ENCODE results near the gene ZNF431. TPM values are rescaled to one million over a fixed set of nuclear protein-coding genes. Genes with fewer than 3 reads are reported as not detected.

ZNF431 gene
- total and polyA plus RNA-seq, 2 of the 4 experiments (the other 2 are of a cell fraction): 4.3 to 4.5 TPM

GRCh38 chr19:21233691-21234090 is 91.9 kb downstream of the ZNF431 start:
- Histone ChIP-seq H3K9me3 (ENCODE audit: control insufficient read depth, insufficient read depth, low read length) (peaks cover 10% of the 10 kb centered on the region), H2BK15ac (ENCODE audit: low read depth, low read length) (no peak overlapping the region), H2BK120ac (ENCODE audit: low read depth, low read length) (no peak overlapping the region), H3K4me1 (ENCODE audit: control insufficient read depth, insufficient read depth, low read length) (no peaks in the 10 kb centered on the region), H3K4me3 (ENCODE audit: insufficient read depth, low read depth, low read length) (no peak overlapping the region), H2AK5ac (ENCODE audit: low read depth, low read length) (no peak overlapping the region), H4K5ac (ENCODE audit: low read depth, low read length) (no peak overlapping the region), H3K4ac (ENCODE audit: low read depth, low read length) (no peak overlapping the region), H3K23ac (ENCODE audit: low read depth, low read length) (no peak overlapping the region), H3K18ac (ENCODE audit: low read depth, low read length) (no peak overlapping the region), H3K14ac (replicated peaks; ENCODE audit: low read depth, low read length) (no peak overlapping the region), H3K56ac (ENCODE audit: extremely low read depth, insufficient read depth, low read length) (no peak overlapping the region), H2BK5ac (ENCODE audit: low read depth, low read length, poor library complexity, severe bottlenecking) (no peak overlapping the region), H2BK20ac (ENCODE audit: low read depth, low read length) (no peak overlapping the region), H3K9me1 (ENCODE audit: insufficient read depth, low read length) (no peaks in the 10 kb centered on the region), H4K91ac (ENCODE audit: insufficient read depth, low read depth, low read length) (no peak overlapping the region), H4K8ac (ENCODE audit: low read depth in 2 of 2, low read length in 2 of 2) (no peak overlapping the region), H3K27me3 (ENCODE audit: control insufficient read depth, insufficient read depth, low read length) (no peaks in the 10 kb centered on the region), H3K36me3 (ENCODE audit: control insufficient read depth, insufficient read depth, low read length) (no peaks in the 10 kb centered on the region), H2AFZ (replicated peaks; ENCODE audit: low read length, poor library complexity) (no peak overlapping the region), H3K79me1 (ENCODE audit: low read depth in 1 of 2, low read length in 2 of 2) (no peaks in the 10 kb centered on the region), H3K4me2 (ENCODE audit: low read depth, low read length) (no peak overlapping the region), H3K27ac (ENCODE audit: insufficient read depth, low read length) (no peak overlapping the region), H4K20me1 (ENCODE audit: insufficient read depth, low read length) (no peaks in the 10 kb centered on the region), H2AK9ac (replicated peaks; ENCODE audit: low read depth, low read length, poor library complexity) (no peak overlapping the region), H3K9ac (ENCODE audit: low read depth, low read length) (no peak overlapping the region)
- WGBS, 2 experiments (ENCODE audit: extremely low coverage in 2 of 2, insufficient read length in 1 of 2): no CpG with 5 or more reads among the region's 2 CpGs
- DNase-seq: no peak
- ChIA-PET POLR2A (ENCODE audit: unreplicated experiment) (no interaction called here), CTCF (no interaction called here)
- no TSS peak for BruUV-seq (replicated peaks)
- in situ Hi-C loops (cut with MboI; ENCODE audit: low sequenced_read_pairs) (no loop called here), dilution Hi-C loops (cut with HindIII; ENCODE audit: low sequenced_read_pairs, unreplicated experiment) (no loop called here), intact Hi-C loops (cut with micrococcal nuclease) (no loop called here)
- ATAC-seq (ENCODE audit: low read depth): no peak
- TF ChIP-seq CHD1 (IDR thresholded peaks at IDR 0.05; ENCODE audit: low read depth, low read length) (no peak), MAFK (IDR thresholded peaks at IDR 0.05; ENCODE audit: low read depth, low read length) (no peak), RCOR1 (IDR thresholded peaks at IDR 0.05; ENCODE audit: insufficient replicate concordance, low read length) (no peak), SMC3 (IDR thresholded peaks at IDR 0.05; ENCODE audit: low read depth, low read length) (no peak), CEBPB (IDR thresholded peaks at IDR 0.05; ENCODE audit: low read depth, low read length) (no peak), FOS (IDR thresholded peaks at IDR 0.05; ENCODE audit: low read depth, low read length) (no peak), MAZ (IDR thresholded peaks at IDR 0.05; ENCODE audit: borderline replicate concordance, low read depth, low read length) (no peak), BHLHE40 (IDR thresholded peaks at IDR 0.05; ENCODE audit: low read depth, low read length) (no peak), MXI1 (IDR thresholded peaks at IDR 0.05; ENCODE audit: borderline replicate concordance, low read depth, low read length) (no peak), NFE2L2 (IDR thresholded peaks at IDR 0.05; ENCODE audit: low read depth, low read length) (no peak), RFX5 (IDR thresholded peaks at IDR 0.05; ENCODE audit: low read depth, low read length) (no peak), RAD21 (IDR thresholded peaks at IDR 0.05; ENCODE audit: low read length) (no peak), POLR2A (IDR thresholded peaks at IDR 0.05; ENCODE audit: low read depth, low read length) (no peak)
- TF ChIP-seq, protein P1, sequence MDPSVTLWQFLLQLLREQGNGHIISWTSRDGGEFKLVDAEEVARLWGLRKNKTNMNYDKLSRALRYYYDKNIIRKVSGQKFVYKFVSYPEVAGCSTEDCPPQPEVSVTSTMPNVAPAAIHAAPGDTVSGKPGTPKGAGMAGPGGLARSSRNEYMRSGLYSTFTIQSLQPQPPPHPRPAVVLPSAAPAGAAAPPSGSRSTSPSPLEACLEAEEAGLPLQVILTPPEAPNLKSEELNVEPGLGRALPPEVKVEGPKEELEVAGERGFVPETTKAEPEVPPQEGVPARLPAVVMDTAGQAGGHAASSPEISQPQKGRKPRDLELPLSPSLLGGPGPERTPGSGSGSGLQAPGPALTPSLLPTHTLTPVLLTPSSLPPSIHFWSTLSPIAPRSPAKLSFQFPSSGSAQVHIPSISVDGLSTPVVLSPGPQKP (IDR thresholded peaks at IDR 0.05; ENCODE audit: borderline replicate concordance, low read depth, low read length): no peak
- TF ChIP-seq, protein P2, sequence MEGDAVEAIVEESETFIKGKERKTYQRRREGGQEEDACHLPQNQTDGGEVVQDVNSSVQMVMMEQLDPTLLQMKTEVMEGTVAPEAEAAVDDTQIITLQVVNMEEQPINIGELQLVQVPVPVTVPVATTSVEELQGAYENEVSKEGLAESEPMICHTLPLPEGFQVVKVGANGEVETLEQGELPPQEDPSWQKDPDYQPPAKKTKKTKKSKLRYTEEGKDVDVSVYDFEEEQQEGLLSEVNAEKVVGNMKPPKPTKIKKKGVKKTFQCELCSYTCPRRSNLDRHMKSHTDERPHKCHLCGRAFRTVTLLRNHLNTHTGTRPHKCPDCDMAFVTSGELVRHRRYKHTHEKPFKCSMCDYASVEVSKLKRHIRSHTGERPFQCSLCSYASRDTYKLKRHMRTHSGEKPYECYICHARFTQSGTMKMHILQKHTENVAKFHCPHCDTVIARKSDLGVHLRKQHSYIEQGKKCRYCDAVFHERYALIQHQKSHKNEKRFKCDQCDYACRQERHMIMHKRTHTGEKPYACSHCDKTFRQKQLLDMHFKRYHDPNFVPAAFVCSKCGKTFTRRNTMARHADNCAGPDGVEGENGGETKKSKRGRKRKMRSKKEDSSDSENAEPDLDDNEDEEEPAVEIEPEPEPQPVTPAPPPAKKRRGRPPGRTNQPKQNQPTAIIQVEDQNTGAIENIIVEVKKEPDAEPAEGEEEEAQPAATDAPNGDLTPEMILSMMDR (conservative IDR thresholded peaks at IDR 0.05; ENCODE audit: low read depth, low read length): no peak
- TF ChIP-seq, protein P3, sequence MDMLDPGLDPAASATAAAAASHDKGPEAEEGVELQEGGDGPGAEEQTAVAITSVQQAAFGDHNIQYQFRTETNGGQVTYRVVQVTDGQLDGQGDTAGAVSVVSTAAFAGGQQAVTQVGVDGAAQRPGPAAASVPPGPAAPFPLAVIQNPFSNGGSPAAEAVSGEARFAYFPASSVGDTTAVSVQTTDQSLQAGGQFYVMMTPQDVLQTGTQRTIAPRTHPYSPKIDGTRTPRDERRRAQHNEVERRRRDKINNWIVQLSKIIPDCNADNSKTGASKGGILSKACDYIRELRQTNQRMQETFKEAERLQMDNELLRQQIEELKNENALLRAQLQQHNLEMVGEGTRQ (IDR thresholded peaks at IDR 0.05; ENCODE audit: low read depth, low read length): no peak

Data from IMR-90 (cell line).